22Rv1 (cell line): ENCODE results near the gene SEC31A.

Experiments used
- H3K27ac ChIP-seq: fragments of 450-650 bp; 2 replicates; pipeline ENCODE4 v1.5.1; 2017
- ZFX ChIP-seq: fragments of 450-650 bp; IDR thresholded peaks from 2 replicates; pipeline ENCODE4 v1.6.1; 2017; ENCODE audit warnings: antibody characterized with exemption, borderline replicate concordance
- TF ChIP-seq, protein P1 (sequence below): fragments of 450-650 bp; IDR thresholded peaks from 2 replicates; pipeline ENCODE4 v1.5.1; 2017; ENCODE audit warnings: mild to moderate bottlenecking

The SEC31A gene

DNA sequence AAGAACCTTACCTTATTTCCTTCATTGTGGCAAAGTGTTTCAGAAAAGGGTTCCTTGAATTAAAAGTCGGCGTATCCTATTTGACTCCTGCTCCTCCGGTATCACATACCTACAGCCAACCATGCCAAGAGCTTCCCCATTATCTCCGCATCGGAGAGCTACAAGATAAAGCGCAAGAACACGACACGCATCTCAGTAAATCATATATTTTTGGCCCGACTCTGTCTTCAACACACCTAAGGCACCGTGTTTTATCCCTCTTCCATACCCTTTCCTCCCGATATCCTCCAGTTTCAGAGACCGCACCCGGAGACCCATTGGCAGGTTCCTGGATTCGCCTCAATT lies 9.1 kb upstream of the SEC31A start:
- peak overlapping the region; percentile 98 for H3K27ac ChIP-seq
- no peak for TF ChIP-seq ZFX
- TF ChIP-seq, protein P1, sequence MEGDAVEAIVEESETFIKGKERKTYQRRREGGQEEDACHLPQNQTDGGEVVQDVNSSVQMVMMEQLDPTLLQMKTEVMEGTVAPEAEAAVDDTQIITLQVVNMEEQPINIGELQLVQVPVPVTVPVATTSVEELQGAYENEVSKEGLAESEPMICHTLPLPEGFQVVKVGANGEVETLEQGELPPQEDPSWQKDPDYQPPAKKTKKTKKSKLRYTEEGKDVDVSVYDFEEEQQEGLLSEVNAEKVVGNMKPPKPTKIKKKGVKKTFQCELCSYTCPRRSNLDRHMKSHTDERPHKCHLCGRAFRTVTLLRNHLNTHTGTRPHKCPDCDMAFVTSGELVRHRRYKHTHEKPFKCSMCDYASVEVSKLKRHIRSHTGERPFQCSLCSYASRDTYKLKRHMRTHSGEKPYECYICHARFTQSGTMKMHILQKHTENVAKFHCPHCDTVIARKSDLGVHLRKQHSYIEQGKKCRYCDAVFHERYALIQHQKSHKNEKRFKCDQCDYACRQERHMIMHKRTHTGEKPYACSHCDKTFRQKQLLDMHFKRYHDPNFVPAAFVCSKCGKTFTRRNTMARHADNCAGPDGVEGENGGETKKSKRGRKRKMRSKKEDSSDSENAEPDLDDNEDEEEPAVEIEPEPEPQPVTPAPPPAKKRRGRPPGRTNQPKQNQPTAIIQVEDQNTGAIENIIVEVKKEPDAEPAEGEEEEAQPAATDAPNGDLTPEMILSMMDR = no peak

DNA sequence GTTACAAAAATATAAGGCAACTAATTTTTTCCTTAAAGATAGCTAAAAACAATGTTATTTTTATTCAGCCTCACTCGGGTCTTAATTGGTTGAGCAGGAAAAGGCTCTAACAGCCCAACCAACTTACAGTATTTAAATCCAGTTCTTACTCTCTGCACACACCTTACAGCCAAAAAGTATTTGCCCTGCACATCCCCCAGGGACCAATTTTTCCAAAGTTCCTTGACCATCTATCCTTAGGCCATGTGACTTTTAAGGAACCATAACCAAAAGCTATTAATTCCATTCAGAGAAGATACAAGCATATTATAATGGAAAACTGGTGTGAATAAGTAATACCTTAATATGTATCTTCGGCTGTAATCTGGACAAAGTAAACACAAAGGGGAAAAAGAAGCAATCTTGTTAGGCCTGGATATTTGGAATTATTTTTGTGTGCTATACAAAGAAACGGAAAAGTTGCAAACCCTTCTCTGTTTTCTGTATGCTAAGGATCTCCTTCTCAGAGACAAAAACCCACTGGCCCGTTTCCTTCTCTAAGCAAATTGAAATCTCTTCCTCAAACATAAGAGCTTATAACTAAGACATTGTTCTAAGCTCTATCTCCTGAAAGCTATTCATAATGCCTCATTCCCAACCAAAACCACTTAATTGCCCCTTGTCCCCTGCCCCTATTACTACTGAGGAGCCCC lies 8.6 kb upstream of the SEC31A start:
- H3K27ac ChIP-seq = peak overlapping the region; percentile 98
- no peak for TF ChIP-seq ZFX
- TF ChIP-seq, protein P1 = no peak

DNA sequence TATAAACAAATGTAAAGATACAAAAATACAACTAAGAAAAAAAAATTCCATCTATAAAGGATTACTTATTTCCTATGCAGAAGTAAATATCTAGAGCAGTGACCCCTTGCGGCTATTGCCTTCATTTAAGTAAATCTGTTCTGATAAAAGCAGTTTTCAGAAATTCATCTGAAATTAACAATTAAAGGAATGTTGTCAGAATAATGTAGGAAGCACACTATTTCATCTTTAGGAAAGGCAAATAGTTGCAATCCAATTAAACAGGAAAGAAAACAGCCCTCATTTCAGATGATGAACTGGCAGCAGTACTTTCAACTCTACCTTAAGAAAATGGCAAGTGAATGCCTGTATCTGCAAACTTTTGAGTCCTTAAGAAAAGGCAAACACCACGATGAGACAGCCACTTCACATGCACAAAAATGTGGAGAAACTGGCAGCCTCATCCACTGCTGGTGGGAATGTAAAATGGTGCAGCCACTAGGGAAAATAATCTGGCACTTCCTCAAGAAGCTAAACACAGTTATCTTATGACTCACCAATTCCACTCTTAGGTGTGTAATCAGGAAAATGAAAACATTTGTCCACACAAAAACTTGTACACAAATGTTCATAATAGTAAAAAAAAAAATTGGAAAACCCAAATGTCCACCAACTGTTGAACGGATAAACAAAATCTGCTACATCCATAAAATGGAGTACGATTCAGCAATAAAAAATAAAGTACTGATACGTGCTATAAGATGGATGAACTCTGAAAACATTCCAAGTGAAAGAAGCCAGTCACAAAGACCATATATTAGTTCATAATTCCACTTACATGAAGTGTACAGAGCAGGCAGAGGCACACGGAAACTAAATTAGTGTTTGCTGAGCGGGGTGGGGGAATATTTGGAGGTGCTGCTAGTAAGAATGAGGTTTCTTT lies 7.6 kb upstream of the SEC31A start:
- TF ChIP-seq ZFX = no peak
- TF ChIP-seq, protein P1 = no peak
- H3K27ac ChIP-seq = peak overlapping the region; percentile 98

DNA sequence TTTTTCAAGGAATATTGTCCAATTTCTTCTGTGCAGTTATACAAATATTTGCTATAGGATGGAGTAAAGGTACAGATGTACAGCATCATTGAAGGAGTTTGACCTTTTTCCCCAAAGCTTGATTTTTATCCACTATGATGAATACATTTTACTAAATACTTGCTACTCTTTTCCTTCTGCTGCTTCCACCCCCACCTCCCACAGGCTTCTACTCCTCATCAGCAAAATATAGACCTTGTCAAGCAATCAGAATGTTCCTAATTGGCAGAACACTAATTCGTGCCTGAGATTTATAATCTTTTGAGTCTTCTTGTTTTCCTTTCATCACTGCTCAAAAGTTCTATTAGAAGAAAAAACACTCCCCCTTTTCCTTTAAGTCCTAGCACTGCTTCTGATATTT lies 5.8 kb upstream of the SEC31A start:
- TF ChIP-seq ZFX = no peak
- TF ChIP-seq, protein P1 = no peak
- no peak overlapping the region for H3K27ac ChIP-seq

DNA sequence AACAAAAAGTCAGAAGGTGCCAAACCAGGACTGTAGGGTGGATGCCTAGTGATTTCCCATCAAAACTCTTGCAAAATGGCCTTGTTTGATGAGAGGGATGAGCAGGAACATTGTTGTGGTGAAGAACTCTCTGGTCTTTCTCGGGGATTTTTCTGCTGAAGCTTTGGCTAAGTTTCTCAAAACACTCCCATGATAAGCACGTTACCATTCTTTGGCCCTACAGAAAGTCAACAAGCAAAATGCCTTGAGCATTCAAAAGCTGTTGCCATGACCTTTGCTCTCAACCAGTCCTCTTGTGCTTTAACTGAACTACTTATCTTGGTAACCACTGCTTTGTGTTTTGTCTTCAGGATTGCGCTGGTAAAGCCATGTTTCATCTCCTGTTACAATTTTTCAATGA lies 3.0 kb upstream of the SEC31A start:
- no peak for TF ChIP-seq ZFX
- TF ChIP-seq, protein P1 = no peak
- H3K27ac ChIP-seq = peak overlapping the region; percentile 98; the same call in 1 of the 2 replicates

DNA sequence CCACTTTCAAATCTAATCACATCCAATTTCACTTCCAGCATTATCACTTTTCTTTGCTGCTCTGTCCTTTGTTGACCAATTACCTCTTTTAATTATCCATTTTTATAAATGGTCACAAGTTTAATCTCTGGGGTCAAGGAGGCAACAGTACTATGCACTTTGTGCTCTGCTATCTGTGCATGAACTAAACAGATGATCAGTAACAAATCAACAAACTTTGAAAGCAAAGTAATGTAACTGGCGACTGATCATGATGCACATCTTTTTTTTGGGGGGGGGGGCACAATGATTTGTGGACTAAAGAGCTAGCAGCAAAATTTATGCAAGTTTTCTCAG lies 1.5 kb upstream of the SEC31A start:
- H3K27ac ChIP-seq = peak overlapping the region; percentile 98; the same call in 1 of the 2 replicates
- no peak for TF ChIP-seq ZFX
- TF ChIP-seq, protein P1 = no peak
